Left forelimb (tissue), 1 donor: ENCODE measurements around the gene HPN.
"Not testable (repeated sequence)": the region's sequence is repeated elsewhere in the genome, so short reads cannot be mapped to it uniquely, and the experiment has no call there.

Source experiments
- DNase-seq: peaks from one replicate; pipeline ENCODE4 v3.0.0-alpha.2; 2018; ENCODE audit warnings: low spot score

Gene HPN

GRCh38 chr19:35027851-35028599, 13.5 kb upstream of the HPN start:
- DNase-seq = no peak

GRCh38 chr19:35028600-35028885, 13.0 kb upstream of the HPN start:
- DNase-seq = not testable (repeated sequence)

DNA sequence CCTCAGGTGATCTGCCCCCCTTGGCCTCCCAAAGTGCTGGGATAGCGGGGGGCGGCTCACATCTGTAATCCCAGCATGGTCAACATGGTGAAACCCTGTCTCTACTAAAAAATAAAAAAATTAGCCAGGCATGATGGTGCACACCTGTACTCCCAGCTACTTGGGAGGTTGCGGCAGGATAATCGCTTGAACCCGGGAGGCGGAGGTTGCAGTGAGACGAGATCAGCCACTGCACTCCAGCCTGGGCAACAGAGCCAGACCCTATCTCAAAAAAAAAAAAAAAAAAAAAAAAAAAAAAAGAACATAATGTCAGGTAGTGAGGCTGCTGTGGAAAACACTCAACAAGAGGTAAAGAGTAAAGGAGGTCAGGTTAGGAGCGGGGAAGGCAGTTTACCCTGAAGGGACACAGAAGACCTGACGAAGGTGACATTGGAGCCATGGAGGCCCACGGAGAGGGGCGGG, 12.2 kb upstream of the HPN start:
- DNase-seq = not testable (repeated sequence)

- DNase-seq = no peak
These were observed 11.7 kb upstream of the HPN start for GRCh38 chr19:35029737-35030256.

DNA sequence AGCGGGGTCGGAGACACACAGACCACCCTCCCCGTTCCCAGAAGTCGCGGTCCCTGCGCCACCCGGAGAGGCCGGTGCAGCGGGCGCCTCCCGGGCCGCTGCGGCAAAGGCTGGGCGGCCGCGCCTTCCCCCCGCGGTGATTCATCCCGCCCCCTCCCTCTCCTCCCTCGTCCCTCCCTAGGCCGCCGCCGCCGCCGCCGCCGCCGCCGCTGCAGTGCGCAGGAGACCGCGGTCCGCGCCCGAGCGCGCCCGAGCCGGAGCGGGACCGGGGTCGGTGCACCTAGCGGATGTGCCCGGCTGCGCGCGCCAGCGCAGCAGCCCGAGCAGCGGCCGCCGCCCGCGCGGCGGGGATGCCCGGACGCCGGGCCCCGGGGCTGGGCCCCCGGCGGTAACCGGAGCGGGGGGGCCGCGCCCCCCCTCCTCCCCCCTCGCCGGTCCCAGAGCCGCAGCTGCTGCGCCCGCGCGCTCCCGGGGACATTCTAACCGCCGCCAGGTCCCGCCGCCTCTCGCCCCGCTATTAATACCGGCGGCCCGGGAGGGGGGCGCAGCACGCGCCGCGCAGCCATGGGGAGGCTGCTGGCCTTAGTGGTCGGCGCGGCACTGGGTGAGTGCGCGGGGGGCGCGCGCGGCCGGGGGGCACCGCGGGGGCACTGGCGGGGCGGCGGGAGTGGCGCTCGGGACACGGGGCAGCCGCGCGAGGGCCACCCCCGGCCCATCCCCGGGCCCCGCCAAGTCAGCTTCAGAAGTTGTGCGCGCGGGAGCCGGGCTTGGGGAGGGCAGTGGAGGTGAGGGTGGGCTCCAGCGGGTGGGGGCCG, 11.1 kb upstream of the HPN start, which contains the start of gene SCN1B:
SCN1B (plus strand) TSS at position 214 of the 815 bp plus-strand sequence; CDS start at position 565, 351 bp downstream.
- DNase-seq = no peak

GRCh38 chr19:35031072-35031881, 10.2 kb upstream of the HPN start:
- DNase-seq = no peak

DNA sequence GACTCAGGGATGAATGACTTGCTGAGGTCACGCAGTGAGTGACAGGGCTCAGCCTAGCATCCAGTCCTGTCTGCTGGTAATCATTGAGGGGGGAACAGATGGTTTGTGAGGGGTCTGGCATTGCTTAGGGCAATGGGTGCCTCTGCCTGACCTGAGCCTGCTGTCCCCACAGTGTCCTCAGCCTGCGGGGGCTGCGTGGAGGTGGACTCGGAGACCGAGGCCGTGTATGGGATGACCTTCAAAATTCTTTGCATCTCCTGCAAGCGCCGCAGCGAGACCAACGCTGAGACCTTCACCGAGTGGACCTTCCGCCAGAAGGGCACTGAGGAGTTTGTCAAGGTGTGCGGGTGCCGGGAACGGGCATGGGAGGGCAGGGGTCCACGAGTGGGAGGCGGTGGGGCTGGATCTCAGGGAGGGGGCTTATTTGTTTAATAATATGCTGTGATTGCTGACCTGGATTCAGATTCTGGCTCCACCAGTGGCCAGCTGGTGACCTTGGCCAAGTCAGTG, 9.1 kb upstream of the HPN start:
- DNase-seq = no peak

GRCh38 chr19:35033067-35034004, 8.2 kb upstream of the HPN start:
- DNase-seq = no peak

DNA sequence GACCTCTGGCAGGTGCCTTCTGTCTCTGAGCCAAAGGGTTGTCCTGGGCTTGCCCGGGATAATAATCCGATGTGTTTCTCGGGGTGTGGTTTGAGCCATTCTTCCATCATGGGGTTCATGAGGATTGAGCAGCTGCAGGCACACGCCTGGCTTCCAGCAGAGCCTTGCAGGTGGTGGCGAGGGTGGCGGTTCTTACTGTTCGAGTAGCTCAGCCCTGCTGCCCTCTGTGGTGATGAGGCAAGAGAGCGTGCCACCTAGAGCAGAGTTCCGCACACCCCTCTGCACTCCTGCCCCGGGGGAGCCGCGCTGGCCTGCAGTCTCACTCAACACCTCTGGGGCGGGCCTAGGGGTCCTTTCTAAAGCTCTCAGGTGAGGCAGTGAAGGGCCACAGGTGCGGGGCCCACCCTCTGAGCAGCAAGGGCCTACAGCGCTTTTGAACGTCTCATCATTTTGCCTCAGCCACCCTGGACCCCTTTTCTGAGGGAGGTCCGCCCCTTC, 7.5 kb upstream of the HPN start:
- DNase-seq = no peak

DNA sequence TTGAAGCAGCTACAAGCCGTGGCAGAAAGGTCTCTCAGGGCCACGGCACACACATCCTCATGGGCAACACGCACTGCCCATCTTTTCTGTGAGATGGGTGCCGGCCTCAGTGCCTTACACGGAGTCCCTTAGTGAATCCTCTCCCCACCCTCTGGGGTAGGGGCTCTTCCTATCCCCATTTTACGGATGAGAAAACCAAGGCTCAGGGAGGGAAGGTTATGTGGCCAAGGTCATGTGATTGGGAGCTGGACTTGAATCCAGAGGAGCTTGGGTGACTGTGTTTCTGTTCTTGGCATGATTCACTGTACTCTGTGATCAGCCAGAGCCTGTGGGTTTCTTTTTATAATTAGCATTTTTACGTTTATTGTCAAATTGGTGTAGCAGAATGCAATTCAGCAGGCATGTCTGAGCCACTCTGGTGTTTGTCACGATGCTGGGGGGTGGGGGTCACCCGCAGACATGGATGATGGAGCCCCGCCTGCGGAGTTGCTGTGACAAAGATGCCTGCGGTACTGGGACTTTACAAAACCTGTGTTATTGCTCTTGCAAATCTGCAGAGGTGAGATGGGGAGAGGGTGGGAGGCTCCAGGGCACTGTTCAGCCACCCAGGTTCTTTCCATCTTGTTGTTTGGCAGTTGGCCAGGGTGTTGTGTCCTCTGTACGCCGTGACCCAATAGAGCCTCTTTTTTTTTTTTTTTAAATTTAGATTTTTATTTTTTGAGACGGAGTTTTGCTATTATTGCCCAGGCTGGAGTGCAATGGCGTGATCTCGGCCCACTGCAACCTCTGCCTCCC, 6.7 kb upstream of the HPN start:
- DNase-seq = no peak

DNA sequence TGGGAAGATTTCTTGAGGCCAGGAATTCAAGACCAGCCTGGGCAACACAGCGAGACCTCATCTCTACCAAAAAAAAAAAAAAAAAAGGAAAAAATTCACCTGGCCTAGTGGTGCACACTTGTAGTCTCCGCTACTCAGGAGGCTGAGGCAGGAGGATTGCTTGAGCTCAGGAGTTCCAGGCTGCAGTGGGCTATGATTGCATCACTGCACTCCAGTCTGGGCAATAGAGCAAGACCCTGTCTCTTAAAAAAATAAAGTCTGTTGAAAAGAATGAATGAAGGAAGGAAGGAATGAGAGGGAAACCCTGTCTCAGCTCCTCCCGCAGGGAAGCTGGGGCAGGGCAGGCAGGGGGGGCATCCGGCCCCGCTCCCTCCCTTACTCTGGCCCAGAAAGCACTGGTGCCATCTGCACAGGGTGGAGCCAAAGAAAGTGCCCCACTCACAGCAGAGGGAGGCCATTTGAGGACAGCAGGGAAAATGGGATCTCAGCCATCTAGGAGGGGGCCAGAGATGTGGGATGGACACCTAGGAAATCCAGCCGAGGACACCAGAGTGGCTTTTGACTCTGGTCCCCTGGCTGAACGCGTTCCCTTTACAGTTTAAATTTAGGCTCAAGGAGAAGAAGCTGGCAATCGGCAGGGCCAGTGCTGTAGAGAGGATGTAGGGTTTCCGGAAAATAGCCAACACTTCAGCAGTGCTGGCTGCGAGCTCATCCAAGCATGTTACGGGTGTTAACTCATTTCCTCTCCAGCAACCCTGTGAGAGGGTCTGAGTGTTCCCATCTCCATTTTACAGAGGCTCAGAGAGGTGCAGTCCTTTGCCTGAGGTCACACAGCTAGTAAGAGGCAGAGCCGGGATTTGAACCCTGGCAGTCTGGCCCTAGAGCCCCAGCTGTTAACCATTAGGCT, 3.6 kb upstream of the HPN start:
- DNase-seq = no peak

DNA sequence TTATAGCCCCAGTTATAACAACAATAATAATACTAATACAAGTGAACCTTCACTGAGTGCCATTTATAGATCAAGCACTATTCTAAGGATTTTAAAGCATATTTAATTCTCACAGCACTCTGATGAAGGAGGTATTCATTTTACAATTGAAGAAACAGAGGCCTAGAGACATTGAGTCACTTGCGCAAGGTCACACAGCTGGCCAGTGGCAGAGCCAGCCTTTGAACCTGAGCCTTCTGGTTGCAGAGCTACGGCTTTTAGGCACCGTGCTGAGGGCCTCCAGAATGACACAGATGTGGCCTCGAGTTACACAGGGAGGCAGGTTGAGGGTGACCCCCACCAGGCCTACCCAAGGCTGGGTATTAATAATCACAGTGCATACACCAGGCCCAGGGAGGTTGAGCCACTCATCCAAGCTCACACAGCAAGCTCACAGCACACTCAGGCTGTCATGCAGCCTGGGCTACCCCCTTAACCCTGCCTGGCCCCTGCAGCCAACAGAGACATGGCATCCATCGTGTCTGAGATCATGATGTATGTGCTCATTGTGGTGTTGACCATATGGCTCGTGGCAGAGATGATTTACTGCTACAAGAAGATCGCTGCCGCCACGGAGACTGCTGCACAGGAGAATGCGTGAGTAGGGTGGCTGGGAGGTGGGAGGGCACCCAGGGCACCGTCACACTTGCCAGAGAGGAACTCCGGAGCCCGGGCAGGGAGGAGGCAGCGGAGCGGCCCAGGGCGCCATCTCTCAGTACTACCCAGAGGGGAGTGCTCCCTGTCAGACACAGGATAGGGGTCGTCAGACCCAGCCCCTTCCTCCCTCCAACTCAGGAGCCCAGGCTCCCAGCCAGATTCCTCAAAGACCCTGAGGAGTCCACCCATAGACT, 2.7 kb upstream of the HPN start:
- DNase-seq = no peak

DNA sequence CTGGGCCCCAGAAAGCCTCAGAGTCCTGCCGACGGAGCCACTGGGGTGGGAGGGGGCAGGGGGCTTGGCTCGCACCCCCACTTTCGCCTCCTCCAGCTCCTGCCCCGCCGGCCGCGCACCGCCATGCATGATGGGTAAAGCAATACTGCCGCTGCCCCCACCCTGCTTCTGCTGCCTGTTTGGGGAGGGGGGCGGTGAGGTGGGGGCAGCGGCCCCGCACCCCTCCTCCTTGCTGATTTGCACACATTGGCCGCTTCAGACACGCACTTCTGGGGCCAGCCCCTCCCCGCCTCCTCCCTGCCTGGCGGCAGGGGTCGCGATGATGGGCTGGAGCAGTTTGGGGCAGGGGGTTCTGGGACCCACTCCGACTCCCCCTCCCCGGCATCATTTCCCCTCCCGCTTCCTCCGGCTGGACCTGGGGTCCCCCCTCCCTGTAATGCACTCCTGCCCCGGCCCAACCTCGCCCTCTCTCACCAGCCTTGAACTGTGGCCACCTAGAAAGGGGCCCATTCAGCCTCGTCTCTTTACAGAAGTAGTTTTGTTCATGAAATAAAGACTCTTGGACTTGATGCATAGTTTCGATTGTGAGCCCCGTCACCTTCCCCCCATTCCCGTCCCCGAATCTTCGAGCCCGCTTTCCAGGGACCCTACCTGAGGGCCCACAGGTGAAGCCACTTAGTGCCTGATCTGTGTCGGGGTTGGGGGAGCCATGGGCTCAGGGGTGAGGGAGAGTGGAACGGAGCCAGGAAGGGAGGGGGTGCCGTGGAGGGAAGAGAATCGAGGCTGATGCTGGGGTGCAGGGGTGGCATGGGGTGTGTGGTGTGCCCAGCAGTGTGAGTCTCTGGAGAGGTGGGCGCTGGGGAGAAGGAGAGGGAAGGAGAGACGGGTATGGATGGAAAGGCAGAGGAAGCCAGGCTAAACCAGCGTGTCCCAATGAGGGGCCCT, 1.4 kb upstream of the HPN start:
- DNase-seq = no peak

GRCh38 chr19:35040826-35041547, 534 bp upstream of the HPN start:
- no peak for DNase-seq

DNA sequence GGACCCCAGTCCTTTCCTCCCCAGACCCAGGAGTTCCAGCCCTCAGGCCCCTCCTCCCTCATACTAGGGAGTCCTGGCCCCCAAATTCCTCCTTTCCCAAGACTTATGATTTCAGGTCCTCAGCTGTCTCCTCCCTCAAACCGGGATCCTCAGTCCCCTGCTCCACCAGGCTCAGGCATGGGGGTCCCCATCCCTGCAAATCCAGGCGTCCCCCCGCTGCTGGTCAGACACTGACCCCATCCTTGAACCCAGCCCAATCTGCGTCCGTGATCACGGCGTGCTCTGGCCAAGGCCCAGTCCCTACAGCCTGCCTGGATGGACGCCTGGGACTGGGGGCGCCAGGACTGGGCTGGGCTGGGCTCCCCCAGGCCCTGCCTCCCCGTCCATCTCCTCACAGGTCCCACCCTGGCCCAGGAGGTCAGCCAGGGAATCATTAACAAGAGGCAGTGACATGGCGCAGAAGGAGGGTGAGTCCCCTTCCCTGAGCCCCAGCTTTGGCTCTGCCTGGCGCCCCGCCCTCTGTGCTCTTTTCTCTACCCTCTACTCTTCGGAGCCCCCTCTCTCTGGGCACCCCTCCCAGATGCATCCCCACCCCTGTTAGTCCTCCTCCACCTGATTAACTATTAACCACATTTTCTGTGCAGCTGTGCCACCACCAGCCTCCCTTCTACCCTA, 672 bp downstream of the HPN start:
- no peak for DNase-seq
